NCI-H510A (cell line): ENCODE data around the gene TNRC6B.
A peak's percentile ranks its signal among the peaks of the same experiment; 100 is the strongest.
"Not testable (repeated sequence)": the region's sequence is repeated elsewhere in the genome, so short reads cannot be mapped to it uniquely, and the experiment has no call there.

Source experiments
- DNase-seq: peaks from one replicate; lab custom pipeline; 2025; lab: John Stamatoyannopoulos, UW

The TNRC6B gene, protein sequence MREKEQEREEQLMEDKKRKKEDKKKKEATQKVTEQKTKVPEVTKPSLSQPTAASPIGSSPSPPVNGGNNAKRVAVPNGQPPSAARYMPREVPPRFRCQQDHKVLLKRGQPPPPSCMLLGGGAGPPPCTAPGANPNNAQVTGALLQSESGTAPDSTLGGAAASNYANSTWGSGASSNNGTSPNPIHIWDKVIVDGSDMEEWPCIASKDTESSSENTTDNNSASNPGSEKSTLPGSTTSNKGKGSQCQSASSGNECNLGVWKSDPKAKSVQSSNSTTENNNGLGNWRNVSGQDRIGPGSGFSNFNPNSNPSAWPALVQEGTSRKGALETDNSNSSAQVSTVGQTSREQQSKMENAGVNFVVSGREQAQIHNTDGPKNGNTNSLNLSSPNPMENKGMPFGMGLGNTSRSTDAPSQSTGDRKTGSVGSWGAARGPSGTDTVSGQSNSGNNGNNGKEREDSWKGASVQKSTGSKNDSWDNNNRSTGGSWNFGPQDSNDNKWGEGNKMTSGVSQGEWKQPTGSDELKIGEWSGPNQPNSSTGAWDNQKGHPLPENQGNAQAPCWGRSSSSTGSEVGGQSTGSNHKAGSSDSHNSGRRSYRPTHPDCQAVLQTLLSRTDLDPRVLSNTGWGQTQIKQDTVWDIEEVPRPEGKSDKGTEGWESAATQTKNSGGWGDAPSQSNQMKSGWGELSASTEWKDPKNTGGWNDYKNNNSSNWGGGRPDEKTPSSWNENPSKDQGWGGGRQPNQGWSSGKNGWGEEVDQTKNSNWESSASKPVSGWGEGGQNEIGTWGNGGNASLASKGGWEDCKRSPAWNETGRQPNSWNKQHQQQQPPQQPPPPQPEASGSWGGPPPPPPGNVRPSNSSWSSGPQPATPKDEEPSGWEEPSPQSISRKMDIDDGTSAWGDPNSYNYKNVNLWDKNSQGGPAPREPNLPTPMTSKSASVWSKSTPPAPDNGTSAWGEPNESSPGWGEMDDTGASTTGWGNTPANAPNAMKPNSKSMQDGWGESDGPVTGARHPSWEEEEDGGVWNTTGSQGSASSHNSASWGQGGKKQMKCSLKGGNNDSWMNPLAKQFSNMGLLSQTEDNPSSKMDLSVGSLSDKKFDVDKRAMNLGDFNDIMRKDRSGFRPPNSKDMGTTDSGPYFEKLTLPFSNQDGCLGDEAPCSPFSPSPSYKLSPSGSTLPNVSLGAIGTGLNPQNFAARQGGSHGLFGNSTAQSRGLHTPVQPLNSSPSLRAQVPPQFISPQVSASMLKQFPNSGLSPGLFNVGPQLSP (N-terminal part only)

GRCh38 chr22:40177738-40178416 is at the start of gene TNRC6B:
Gene TNRC6B (plus strand): TSS chr22:40177925. CDS start chr22:40178136, 211 bp downstream.
- DNase-seq, result peak; percentile 76

GRCh38 chr22:40128989-40129388 is 48.7 kb upstream of the TNRC6B start:
- no peak for DNase-seq

DNA sequence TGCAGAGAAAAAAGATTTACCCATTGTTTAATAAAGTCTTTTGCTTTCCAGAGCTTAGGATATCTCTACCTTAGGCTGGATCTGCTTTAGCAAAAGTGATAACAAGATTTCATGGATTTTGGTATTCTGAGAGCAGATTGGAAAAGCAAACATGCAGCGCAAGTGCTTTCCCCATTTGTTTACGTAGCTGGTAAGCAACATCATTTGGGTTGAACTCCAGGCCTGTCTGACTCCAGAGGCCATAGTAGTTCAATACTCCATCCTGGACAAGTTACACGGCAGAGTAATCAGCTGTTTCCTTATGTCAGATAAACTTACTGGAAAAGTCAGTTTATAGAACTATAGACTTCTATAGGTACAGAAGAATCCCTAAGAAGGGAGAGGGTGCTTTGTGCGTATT is 40.6 kb upstream of the TNRC6B start:
- no peak for DNase-seq

DNA sequence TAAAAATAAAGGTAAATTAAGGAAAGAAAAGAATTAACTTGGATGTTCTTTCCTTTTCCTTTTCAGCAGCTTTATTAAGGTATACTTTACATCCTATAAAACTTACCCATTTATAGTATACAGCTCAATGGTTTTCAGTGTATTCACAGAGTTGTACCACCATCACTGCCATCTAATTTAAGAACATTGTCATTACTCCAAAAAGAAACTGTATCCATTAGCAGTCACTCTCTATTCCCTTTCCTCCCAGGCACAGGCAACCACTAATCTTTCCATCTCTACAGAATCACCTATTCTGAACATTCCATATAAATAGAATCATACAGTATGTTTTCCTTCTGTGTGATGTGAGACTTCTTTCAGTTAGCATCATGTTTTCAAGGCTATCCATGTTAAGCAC is 38.9 kb upstream of the TNRC6B start:
- DNase-seq, result no peak

DNA sequence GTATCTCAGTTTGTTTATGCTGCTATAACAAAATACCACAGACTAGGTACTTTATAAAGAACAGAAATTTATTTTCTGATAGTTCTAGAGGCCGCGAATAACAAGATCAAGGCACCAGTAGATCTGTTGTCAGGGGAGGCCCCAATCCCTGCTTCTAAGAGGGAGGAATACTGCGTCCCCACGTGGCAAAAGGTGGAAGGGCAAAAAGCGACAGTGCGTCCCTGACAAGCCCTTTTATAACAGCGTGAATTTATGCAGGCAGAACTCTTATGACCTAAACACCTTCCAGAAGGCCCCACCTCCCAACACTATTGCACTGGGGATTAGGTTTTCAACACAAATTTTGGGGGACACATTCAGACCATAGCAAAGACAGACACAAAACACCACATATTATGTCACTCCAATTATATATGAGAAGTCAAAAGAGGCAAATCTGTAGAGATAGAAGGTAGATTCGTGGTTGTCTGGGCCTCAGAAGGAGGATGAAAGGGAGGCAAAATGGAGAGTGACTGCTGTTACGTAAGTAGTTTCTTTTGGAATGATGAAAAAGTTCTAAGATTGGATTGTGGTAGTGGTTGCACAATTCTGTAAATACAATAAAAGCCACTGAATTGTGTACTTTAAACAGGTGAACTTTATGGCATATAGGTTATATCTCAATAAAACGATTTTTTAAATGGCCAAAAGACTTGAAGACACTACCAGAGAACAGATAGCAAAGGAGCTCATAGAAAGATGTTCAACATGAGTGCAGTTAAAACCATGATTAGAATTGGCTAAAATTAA is 30.1 kb upstream of the TNRC6B start:
- DNase-seq, result no peak

DNA sequence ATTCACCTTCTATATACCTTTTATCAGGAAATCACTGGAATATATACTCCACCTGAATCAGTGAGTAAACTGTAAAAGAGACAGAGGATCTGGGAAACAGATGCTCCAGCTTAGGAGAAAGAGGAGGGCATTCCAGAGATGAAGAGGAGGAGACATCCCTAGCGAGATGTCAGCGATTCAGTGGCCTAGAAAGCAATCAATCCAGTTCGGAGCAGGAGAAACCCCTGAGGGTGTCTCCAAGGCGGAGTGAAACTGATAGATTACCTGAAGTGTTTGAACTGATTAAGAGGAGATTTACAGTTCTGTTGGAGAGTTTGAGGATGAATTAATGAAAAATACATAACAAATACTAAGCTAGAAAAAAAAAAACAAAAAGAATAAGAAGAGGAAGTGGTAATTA is 24.5 kb upstream of the TNRC6B start:
- no peak for DNase-seq

- no peak for DNase-seq
Measured at GRCh38 chr22:40153705-40154104, 24.0 kb upstream of the TNRC6B start.

DNA sequence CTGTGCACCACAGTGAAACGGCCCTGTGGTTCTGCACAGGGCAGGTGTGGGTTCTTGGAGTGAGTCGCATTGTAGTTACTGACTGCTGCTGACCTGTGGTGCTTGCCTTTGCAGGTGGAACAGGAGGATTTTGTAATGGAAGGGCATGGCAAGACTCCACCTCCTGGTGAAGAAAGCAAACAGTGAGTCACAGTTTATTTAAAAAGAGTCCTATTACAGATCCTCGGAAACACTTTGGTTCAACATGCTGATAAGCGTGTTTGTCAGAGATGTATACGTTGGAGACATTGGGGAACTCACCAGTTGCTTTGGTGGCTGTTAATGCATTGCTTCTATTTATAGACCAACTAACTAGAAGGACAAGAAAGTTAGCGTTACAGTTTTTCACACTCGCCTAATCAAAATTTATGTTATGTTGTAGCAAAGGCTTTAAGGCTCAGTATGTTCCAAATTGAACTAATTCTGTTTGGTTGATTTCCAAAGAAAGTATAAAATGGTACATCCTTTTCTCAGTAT is 21.7 kb upstream of the TNRC6B start:
- peak; percentile 70 for DNase-seq

- DNase-seq, result not testable (repeated sequence)
Measured at GRCh38 chr22:40156682-40157081, 21.0 kb upstream of the TNRC6B start.

- no peak for DNase-seq
Measured at GRCh38 chr22:40157330-40157945, 20.3 kb upstream of the TNRC6B start.

- no peak for DNase-seq
Measured at GRCh38 chr22:40161194-40161593, 16.5 kb upstream of the TNRC6B start.

DNA sequence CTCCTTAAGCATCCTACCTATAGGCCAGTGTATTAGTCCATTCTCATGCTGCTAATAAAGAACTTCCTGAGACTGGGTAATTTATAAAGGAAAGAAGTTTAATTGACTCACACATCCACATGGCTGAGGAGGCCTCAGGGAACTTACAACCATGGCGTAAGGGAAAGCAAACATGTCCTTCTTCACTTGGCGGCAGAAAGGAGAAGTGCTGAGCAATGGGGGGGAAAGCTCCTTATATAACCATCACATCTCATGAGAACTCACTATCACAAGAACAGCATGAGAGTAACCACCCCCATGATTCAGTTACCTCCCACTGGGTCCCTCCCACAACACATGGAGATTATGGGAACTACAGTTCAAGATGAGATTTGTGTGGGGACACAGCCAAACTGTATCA is 12.2 kb upstream of the TNRC6B start:
- DNase-seq, result not testable (repeated sequence)

DNA sequence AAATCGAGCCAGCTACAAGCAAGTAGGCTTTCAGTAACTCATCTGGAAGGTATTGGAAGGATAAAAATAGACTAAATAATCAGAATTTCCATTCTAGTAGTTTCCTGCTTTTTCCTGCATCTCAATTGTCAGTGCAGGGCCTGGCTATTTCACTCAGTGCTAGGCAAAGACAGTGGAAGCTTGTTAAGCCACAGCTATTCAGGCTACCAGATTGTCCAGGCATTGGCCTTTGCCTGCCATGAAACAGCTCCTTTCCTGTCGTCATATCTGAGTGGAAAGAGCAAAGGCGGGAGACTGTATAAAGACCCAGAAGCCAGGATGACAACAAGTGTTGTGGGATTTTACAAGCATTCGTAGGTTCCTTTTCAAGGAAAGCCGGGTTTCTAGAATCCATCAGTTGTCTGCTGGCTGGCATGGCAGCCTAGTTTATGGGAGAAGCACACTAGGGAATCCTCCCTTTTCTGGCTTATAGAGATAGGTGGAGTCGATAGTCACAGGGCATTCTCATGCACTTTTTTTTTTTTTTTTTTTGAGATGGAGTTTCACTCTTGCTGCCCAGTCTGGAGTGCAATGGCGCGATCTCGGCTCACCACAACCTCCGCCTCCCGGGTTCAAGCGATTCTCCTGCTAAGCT is 2.0 kb upstream of the TNRC6B start:
- no peak for DNase-seq

- no peak for DNase-seq
Measured at GRCh38 chr22:40176921-40177737, 596 bp upstream of the TNRC6B start.

DNA sequence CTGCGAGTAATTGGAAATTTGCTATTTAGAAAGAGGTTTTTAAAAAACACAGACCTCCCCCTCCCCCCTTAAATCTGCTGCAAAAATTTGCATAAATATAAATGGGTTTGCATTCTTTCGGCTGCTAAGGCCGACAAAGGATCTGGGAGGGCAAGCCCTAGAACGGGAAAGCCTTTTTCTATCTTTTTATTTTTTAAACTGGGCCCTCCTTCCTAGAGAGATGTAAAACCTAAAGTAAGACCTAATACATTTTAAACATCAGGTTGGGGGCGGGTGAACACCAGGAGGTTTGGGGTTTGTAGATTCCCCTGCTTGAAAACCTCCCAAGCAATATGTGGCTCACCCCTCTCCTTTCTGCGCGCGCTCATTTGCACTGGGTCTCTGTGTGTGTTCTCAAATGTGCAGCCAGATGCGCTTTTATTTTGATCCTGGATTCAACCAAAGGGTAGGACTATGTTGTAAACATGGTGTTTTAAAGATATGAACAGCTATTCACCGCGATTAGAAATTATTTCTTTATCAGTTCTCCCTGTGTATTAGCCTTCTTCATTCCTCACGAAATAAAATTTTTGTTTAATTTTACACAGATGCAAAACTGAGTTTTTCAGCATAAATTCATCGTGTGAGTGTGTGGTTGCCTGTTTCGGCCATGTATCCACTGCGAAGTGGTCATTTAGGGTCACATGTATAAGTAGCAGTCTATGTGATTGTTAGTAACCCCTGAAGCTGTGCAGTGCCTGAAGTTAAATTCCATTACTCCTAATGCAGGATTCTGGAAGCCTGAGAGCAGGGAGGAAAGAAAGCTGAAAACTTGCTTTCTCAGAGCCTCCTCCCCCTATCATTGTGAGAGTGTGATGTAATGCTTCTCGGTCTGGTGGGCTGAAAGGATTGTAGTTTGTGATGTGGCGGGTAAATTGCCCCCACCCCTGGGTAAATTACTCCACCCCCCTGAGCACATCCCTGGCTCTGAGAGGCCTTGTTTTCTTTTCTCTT is 988 bp downstream of the TNRC6B start:
- DNase-seq, result no peak

GRCh38 chr22:40179526-40179925 is 1.8 kb downstream of the TNRC6B start:
- DNase-seq, result no peak

GRCh38 chr22:40180403-40180802 is 2.7 kb downstream of the TNRC6B start:
- no peak for DNase-seq

DNA sequence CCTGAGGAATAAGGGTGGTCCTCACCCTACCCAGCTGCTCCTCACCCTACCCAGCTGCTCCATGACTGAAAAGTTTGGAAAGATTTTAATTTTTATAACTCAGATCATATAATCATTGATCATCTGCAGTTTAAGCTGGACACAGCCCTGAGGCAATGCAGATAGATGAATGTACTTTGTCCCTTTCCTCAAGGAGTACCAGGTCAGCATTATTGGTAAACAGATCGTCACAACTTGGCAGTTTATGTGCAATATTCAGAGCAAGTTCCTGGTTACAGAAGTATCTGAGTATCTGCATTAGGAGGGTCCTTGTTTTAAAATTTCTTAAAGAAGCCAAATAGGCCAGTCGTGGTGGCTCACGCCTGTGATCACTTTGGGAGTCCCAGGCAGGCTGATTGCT is 3.6 kb downstream of the TNRC6B start:
- DNase-seq, result no peak
